NCI-H2081 (cell line): ENCODE results near the gene TRAPPC3.
"Not testable (repeated sequence)": the region's sequence is repeated elsewhere in the genome, so short reads cannot be mapped to it uniquely, and the experiment has no call there.

ENCODE experiments used
- DNase-seq, 2 experiments: peaks; one replicate each; lab custom pipeline; 2025; lab: John Stamatoyannopoulos, UW

The TRAPPC3 gene

DNA sequence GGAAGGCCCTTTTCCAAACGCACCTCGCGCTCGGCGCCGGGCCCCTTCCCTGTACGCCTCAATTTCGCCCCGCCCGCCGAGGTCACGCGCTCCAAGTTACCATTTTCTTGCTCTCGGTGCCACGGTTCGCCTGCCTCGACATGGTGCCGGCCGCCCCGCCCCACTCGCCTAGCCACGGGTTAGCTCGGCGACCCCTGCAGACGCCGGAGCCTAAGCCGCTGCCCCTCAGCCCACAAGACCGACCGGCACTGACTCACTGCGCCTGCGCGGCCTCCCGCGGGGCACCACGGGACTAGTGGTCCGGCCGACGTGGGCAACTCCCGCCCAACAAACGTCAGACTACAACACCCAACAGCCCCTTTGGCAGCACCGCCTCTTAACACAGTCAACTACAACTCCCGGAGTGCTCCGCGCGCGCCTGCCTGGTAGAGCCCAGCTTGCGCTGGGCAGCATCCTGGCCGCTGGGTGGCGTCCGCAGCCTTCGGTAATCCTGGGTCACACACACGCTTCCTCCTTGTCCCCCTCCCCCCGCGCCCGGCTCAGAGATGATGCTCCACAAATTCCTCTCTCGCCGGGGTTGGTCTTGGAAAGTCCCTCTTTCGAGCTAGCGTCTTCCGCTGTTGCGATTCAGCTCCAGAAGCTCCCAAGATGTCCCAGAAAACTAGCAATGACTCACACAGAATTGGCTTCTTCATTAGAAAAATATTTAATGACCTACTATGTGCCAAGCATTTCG is at the start of gene TRAPPC3:
TSS of gene TRAPPC3 (minus strand) at position 250 of the 736 bp plus-strand sequence. CDS start at position 142, 108 bp downstream.
- peak; percentile 100 for DNase-seq

DNA sequence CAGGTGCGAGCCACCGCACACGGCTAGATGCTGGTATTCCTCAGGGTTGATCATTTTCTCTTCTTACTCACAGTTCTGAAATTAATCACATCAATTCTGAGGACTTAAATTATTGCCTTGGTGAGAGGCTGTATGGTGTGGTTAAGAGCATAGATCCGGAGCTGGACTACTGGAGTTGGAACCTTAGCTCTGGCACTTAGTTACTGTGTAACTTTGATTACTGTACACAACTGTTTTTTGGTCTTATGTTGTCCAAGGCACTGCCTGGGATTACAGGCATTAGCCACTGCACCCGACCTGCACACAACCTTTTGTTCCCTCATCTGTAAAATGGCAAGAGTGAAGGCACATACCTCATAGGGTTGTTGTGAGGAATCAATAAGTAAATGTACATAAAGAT is 49.4 kb upstream of the TRAPPC3 start:
- DNase-seq, result no peak

DNA sequence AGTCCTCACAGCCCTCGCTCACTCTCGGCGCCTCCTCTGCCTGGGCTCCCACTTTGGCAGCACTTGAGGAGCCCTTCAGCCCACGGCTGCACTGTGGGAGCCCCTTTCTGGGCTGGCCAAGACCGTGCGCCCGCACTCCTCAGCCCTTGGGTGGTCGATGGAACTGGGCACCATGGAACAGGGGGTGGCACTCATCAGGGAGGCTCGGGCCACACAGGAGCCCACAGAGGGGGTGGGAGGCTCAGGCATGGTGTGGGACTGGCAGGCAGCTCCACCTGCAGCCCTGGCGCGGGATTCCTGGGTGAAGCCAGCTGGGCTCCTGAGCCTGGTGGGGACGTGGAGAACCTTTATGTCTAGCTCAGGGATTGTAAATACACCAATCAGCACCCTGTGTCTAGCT is 47.5 kb upstream of the TRAPPC3 start:
- not testable (repeated sequence) for DNase-seq

DNA sequence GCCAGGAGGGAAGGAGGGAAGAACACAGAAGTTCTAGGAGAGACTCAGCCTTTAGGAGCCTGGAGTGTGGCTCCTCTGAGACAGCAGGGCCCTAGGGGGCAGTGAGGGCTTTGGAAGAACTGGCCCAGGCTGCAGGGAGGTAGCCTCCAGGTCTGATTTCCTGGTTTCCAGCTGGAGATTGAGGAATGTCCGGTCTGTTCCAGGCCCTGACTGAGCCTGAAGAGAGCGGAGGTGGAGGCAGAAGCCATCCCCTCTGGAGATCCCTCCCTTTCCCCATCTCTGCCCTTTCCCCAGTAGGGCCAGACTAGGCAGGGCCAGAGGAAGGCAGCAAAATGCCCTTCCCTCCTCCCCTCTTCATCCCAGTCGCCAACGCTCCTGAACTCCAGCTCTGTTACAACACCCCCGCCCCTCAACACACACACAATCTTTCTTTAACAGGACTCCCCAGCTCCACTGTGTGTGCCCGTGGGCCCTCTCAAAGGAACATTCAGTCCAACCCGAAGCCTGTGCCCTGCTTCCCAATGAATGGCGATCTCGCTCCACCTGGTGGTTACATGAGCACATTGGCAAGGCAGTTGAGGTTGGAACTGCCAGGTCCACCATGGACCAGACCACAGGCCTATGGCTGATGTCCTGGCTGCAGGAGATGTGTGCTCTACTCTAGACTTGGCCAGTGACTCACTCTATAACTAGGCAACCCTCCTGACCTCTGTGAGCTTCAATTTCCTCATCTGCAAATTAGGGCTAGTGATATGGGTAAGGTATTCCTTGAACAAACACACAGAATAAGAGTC is 38.7 kb upstream of the TRAPPC3 start:
- DNase-seq, result peak; percentile 87 to 89

DNA sequence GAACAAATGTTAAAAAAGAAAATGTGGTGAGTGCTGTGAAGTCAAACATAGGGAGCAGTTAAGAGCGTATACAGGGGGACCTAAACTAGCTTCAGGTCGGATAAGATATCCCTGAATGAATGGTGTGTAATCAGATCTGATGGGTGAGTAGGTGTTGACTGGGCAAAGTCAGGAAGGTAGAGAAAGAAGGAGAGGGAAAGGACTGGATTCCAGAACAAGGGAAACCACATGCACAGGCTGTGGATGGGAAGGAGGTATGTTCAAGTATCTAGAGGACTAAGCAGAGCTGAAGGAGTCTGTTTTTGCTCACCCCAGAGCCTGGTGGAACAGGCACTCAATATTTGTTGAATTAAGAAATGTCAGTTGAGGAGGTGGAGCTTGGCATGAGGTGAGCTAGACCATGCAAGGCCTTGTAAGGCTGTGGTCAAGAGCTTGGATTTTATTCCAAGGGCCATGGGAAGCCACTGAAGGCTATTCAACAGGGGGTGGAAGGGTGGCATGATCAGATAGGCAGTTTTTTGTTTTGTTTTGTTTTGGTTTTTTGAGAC is 34.1 kb upstream of the TRAPPC3 start:
- DNase-seq, result no peak

DNA sequence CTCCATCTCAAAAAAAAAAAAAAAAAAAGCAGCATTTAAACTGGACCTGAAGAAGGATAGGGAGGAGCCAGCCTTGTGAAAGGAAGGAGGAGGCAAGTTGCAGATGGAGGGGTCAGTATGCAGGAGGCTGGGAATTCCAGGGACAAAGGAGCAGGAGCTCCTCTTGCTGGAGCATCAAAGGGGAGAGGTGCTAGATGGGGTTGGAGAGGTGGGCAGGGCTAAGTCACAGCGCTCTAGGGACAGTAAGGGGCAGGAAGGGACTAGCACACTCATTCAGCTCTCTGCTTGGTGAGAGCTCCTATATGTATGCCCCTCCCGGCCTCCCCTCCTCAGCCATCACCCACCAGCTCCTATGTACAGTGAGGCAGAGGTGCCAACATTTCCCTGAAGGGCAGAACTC is 33.4 kb upstream of the TRAPPC3 start:
- no peak for DNase-seq

DNA sequence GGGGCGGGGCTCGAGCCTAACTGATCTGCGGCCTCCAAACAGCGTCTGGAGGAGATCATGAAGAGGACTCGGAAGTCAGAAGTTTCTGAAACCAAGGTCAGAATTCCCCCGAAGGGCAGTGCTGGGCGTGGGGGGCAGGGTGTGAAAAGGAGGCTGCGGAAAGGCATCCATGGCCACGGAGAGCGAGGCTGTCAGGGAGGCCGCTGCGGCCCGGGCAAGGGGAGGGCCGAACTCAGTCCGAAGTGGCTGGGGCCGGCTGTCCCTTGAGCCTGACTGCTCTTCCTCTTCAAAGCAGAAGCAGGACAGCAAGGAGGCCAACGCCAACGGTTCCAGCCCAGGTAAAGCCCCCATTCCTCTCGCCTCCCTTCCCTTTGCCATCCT is 29.9 kb upstream of the TRAPPC3 start:
- no peak for DNase-seq

DNA sequence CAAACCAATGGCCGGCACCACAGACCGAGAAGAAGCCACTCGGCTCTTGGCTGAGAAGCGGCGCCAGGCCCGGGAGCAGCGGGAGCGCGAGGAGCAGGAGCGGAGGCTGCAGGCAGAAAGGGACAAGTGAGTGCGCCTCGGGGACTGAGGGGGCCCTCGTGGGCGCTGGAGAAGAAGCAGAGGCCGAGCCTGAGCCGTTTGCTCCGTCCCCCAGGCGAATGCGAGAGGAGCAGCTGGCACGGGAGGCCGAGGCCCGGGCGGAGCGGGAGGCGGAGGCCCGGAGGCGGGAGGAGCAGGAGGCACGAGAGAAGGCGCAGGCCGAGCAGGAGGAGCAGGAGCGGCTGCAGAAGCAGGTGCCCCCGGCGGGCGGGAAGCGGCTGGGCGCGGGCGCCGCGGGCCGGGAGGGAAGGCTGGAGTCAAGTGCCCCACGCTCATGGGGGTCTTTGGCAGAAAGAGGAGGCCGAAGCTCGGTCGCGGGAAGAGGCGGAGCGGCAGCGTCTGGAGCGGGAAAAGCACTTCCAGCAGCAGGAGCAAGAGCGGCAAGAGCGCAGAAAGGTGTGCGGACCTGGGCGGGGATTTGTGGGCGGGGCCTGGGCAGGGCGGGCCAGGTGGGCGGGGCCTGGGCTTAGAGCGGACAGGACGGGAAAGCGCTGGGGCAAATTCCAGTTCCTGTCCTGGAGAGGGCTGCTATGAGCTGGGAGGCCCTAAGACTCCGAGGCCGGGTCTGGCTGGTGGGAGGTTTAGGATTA is 29.4 kb upstream of the TRAPPC3 start:
- no peak for DNase-seq

DNA sequence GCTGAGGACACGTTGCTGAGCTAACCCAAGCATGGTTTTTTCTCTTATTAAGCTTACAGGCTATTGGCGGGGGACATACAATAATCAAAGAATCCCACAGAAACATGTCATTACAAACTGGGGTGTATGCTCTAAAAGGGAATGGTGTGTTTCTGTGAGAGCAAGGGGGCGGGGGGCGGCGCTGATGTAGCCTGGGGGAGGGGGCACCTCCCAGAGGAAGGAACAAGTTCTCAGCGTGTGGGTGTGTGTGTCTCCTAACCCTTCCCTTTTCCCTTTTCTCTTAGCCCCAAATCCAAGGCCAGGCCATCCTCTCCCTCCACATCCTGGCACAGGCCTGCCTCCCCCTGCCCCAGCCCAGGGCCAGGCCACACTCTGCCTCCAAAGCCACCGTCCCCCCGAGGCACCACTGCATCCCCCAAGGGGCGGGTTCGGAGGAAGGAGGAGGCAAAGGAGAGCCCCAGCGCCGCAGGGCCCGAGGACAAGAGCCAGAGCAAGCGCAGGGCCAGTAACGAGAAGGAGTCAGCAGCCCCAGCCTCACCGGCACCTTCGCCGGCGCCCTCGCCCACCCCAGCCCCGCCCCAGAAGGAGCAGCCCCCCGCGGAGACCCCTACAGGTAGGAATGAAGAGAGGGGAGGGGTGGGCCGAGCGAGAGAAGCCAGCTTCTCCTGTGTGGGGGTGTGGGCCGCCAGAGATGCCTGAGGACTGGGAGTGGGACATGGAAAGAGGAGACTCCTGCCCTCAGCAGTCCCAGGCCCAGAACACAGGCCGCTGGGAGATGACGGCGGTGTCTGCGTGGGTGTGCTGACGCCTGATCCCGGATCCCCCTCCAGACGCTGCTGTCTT is 28.5 kb upstream of the TRAPPC3 start:
- DNase-seq, result no peak

DNA sequence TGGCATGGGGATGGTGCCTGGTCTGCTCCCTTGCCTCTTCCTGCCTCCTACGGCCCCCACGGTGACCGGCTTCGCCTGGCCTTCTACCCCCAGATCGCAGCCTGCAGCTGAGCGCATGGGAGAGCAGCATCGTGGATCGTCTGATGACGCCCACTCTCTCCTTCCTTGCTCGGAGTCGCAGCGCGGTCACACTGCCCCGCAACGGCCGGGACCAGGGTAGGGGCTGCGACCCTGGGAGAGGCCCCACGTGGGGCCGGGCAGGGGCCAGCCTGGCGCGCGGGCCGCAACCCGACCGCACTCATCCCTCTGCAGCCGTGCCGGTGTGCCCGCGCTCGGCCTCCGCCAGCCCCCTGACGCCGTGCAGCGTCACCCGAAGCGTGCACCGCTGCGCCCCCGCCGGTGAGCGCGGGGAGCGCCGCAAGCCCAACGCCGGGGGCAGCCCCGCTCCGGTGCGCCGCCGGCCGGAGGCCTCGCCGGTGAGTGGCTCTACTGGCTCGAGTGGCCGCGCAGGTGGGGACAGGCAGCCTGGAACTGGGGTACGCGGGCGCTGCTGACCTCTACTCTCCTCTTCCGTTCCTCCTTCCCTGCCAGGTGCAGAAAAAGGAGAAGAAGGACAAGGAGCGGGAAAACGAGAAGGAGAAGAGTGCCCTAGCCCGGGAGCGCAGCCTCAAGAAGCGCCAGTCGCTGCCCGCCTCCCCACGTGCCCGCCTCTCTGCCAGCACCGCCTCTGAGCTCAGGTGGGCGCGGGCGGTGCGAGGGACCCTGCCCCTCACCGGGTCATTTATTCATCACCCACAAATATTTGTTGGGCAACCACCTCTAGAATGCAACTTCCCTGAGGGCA is 27.0 kb upstream of the TRAPPC3 start:
- DNase-seq, result no peak

DNA sequence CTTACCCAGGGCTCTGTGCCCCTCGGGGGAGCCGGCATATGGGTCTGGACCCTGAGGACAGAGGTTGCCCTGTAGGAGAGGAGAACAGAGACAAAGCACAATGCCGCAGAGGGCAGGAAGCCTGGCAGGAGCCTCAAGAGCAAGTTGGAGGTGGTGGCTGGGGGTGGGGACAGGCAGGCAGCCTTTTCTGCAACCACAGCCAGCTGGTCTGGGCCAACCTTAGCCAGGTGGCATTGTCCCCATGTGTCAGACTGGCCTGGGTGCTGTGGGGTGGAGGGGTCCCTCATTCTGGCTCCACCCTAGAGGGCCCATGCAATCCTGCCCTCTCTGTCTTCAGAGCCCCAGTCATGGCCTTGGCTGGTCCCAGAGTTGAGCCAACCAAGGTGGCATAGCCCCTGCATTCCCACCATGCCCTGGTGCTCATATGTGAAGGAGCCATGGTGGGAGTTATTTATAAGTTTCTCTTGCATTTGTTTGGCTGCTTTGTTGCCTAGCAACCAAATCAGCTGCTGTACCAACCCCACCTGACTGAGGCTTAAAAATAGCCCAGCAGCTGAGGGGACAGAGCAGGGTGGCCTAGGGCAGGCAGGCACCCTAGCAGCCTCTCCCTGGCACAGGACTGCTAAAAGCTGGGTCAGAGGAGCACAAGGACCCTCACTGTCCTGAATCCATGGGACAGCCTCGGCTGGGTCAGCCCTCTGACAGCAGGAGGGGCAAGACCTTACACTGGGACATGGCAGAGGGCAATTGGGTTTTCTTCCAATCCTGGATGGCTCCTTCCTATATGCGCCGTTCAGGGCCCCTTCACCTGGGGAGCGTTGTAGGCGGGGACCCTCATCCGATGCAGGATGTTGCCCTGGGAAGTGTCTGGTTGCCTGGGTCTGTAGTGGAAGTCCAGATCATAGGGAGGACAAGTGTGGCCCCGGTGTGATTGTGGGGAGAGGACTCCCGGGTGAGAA is 26.1 kb upstream of the TRAPPC3 start:
- DNase-seq, result peak; percentile 26 to 56

DNA sequence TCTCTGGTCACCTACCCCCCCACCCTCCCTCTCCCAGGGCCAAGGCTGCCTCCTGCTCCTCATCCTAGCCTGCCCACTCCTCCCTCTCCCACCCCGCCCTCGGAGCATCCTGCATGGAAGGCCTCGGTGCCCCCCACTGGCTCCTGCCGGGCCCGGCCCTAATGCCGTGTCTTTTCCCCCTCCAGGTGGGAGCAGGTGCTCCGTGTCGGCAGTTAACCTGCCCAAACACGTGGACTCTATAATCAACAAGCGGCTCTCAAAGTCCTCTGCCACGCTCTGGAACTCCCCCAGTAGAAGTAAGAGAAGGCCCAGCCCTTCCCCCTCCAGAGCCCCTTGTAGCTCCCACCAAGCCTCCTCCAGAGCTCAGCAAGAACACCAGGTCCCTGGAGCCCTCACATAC is 25.4 kb upstream of the TRAPPC3 start:
- peak; percentile 52 to 75 for DNase-seq

DNA sequence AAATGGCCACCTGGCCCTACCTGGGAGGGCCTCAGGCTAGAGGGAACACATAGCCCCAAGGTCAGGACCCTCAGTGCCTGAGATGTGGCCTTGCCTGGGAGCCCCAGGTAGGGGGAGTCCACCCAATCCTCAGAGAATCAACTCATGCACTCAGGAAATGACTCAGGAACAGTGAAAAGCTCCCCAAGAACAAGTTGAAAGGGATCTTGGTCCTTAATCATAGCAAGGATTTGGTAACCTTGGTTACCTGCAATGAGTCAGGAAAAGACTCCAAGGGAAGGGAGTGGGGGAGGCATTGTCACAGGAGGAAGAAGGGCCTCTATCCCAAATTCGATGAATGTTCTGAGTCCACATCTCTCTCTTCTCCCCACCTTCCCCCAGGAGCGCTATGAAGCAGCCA is 23.7 kb upstream of the TRAPPC3 start:
- no peak for DNase-seq

DNA sequence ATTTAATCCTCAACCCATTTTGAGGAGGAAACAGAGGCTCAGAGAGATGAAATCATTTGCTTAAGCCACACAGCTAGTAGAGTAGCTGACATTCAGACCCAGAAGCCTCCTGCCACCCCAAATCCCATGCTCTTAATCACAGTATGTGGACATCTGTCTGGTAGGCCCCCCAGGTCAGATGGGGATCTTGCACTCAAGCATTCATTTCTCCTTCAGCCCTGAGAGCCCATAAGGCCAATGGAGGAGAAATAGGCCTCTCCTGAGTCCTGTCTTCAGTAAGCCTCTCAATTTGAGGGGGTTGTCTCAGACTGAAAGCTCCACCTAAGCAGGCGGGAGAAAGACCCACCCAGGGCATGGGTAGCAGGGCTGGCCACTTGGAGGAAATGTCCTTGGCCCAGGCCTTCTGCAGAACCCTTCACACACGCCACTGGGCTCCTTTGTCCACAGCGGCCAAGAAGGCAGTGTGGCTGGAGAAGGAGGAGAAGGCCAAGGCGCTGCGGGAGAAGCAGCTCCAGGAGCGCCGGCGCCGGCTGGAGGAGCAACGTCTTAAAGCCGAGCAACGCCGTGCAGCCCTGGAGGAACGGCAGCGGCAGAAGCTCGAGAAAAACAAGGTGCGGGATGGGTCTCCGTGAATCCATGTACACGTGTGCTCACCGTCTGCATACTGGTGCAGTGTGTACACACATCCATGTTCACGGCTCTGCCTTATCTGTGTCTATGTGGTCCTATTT is 22.9 kb upstream of the TRAPPC3 start:
- no peak for DNase-seq

DNA sequence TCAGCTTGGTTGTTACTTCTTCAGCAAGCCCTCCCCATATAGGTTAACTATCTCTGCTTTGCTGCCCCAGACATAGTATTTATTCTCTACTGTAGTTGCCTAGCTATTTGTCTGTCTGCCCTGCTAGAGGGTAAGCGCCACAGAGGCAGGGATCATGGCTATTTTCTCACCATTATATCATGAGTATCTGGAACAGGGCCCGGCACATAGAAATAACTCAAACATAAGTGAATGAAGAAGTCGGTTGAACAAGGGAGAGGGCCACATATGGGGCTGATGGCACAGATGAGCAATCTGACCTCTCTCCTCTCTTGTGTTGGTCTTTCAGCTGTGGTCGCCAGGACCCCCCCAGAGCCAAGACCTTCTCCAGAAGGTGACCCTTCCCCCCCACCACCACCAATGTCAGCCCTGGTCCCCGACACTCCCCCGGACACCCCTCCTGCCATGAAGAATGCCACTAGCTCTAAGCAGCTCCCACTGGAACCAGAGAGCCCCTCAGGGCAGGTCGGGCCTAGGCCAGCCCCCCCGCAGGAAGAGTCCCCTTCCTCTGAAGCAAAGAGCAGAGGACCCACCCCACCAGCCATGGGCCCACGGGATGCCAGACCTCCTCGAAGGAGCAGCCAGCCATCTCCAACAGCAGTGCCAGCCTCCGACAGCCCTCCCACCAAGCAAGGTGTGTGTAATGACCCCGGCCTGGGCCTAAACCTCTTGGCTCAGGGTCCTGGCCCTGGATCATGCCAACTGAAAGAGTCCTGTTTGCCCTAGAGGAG is 21.5 kb upstream of the TRAPPC3 start:
- DNase-seq, result no peak

DNA sequence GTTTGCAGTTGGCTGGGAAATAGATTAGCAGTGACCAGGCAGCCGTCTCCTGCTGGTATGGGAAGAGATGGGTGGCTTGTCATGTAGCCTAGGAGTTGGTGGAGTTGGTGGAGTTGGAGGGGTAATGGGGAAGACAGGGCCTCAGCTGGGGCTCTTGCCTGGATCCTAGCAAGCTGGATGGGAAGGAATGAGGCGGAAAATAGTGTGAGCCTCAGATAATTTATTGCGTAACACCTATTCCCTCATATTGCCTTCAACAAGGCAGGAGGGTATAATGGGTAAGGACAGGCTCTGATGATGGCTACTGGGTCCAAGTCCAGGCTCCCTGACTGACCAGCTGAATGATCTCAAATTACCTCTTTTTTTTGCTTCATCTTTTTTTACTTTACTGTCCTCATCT is 19.2 kb upstream of the TRAPPC3 start:
- DNase-seq, result no peak

DNA sequence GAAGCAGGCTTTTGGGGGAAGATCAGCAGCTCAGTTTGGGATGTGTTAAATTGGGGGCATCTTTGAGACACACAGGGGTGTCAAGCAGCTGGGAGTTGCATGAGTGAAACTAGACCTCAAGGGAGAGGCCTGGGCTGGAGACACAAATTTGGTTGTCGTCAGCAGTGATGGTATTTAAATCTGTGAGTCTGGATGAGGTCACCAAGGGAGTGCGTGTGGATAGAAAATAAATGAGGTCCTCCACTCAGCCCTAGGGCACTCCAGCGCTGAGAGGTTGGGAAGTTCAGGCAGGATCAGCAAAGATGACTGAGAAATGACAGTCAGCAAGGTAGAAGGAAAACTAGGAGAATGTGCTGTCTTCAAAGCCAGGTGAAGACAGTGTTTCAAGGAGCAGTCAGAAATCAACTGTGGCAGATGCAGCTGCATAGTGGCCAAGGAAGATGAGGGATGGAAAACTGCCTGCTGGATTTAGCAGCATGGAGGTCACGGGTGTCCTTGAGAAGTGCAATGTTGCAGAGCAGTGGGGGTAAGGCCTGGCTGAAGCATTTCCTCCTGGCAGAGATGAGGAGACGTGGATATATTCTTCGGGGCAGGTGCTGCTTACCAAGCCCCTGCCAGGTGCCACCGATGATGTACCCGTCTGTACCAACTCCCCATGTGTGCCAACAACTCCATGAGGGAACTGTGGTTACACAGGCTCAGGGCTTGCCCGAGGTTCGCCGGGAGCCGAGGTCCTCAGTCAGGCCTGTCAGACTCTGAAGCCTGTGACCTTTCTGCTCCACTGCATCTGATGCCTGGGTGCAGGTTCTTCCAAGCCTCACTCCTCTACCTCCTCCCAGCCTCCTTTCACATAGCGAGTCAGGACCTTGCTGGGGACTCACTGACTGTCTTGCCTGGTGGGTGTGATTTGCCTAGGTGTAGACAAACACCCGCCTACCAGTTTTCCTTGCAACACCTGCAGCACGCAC is 17.9 kb upstream of the TRAPPC3 start:
- DNase-seq, result no peak
